IgD-negative memory B cell (primary cell): ENCODE results near the gene PDE4D. TPM values are rescaled to one million over a fixed set of nuclear protein-coding genes. Genes with fewer than 3 reads are reported as not detected.
A peak's percentile ranks its signal among the peaks of the same experiment; 100 is the strongest.

Source experiments
- H3K27ac Mint-ChIP-seq, 3 donors: one replicate each; pipeline ENCODE4 v1.8.0; 2020 to 2022; ENCODE audit warnings: mild to moderate bottlenecking in 3 of 3, mixed read lengths in 3 of 3, moderate library complexity in 1 of 3
- H3K27me3 Mint-ChIP-seq: one replicate; pipeline ENCODE4 v1.8.0; 2021; ENCODE audit warnings: mixed read lengths
- H3K36me3 Mint-ChIP-seq: one replicate; pipeline ENCODE4 v1.8.0; 2020; ENCODE audit warnings: mild to moderate bottlenecking, mixed read lengths
- H3K4me1 Mint-ChIP-seq, 3 donors: one replicate each; pipeline ENCODE4 v1.8.0; 2020 to 2022; ENCODE audit warnings: mixed read lengths in 3 of 3, mild to moderate bottlenecking in 1 of 3
- H3K4me3 Mint-ChIP-seq, 4 donors: one replicate each; pipeline ENCODE4 v1.8.0; 2020 to 2022; ENCODE audit warnings: mild to moderate bottlenecking in 4 of 4, mixed read lengths in 4 of 4, moderate library complexity in 3 of 4
- H3K9me3 Mint-ChIP-seq, 3 donors: one replicate each; pipeline ENCODE4 v1.8.0; 2020 to 2021; ENCODE audit warnings: mixed read lengths in 3 of 3, mild to moderate bottlenecking in 1 of 3
- polyA plus RNA-seq: library from polyadenylated mRNA; unstranded; fragments of 300-500 nt; fragmentation: Illumina TruSeq; gene quantifications from one replicate; pipeline ENCODE4 v1.2.3, GENCODE V29; 2021

The PDE4D gene
- polyA plus RNA-seq, 1 donor from 2014 or later: 18.8 TPM

DNA sequence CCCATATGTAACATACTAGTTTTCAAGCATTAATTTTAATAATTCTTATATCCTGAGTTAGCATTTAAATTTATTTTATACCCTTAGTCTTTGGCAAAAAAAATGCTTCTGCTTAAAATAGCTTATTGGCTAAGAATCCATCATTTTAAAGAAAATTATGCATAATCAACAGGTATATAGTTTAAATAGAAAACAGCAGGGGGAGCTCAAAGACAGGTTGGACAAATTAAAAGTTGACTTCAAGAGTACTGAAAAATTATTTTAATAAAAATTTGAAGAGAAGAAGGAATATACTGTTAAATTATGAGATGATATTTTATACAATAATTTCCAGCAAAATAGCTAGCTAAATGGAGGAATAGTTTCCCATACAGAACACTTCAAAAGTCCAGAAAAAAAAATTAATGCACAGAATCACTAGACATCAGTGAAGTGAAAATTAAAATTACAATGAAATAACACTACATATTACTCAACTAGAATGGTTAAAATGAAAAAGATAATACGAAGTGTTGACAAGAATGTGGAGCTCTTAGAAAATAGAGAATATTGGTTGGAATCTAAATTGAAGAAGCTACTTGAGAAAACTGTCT, 387.1 kb downstream of the PDE4D start:
- Mint-ChIP-seq H3K36me3 (peaks cover 4% of the 10 kb centered on the region), H3K9me3 (no peaks in the 10 kb centered on the region), H3K4me1 (peaks cover 1 to 10% (median 7%) of the 10 kb centered on the region in 3 donors), H3K27me3 (no peaks in the 10 kb centered on the region), H3K27ac (no peak overlapping the region), H3K4me3 (no peak overlapping the region)

DNA sequence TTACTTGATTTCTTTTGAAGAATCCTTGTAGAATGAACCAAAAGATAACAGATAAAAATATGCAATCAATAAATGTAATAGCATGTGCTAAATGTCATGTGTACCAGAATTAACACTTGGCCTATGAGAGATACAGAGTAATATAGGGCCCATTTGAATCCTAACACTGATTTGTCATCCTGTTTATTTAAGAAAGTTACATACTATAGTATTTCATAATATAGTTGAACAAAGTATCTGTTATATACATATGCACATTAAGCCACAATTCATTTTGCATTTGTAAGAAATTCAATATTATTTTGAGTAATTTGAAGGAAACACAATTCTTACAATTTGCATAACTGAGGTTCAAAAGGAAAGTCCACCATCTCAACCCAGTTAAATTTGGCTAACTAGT, 389.5 kb downstream of the PDE4D start:
- Mint-ChIP-seq H3K27me3 (peaks cover 2% of the 10 kb centered on the region), H3K27ac (no peak overlapping the region), H3K9me3 (no peaks in the 10 kb centered on the region), H3K36me3 (peaks cover 4% of the 10 kb centered on the region), H3K4me1 (peaks cover 9 to 17% (median 17%) of the 10 kb centered on the region in 3 donors), H3K4me3 (no peak overlapping the region)

DNA sequence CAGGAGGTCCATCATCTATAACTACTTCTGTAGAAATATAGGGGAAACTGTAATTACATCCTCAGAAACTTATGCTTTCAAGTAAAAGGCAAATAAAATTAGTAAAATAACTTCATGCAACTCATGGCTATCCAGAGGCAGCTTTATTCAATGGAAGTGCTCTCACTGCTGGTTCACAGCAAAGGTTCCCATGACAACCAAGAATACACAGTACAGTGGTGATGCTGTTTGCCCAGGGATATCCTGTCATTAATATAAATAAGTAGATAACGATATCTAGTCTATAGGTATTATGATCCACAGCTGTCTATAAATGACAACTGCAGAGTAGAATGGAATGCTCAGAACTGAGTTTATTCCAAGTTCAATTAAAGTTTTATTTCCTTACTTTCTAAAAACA, 390.3 kb downstream of the PDE4D start:
- H3K36me3 Mint-ChIP-seq: peaks cover 4% of the 10 kb centered on the region
- H3K27me3 Mint-ChIP-seq: peaks cover 2% of the 10 kb centered on the region
- no peak overlapping the region for H3K4me3 Mint-ChIP-seq
- H3K4me1 Mint-ChIP-seq: peaks cover 9 to 18% (median 14%) of the 10 kb centered on the region in 3 donors
- H3K9me3 Mint-ChIP-seq: no peaks in the 10 kb centered on the region
- no peak overlapping the region for H3K27ac Mint-ChIP-seq

DNA sequence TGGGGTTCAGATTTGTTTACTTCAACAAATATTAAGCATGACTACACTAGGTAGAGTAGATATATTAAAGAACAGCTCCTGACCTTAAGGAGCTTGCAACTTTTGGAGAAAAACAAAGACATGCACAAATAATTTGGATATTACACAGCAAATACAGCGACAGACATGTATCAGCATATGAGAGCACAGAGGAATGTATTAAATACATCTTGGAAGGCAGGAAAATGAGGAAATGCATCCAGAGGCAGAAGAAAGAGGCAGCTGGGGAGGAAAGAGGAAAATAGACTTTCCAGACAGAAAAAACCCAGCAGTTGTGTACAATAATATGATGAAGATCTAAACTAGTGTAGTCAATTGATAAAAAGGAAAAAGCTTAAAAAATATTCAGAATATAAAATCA, 392.2 kb downstream of the PDE4D start:
- Mint-ChIP-seq H3K36me3 (peaks cover 4% of the 10 kb centered on the region), H3K4me3 (no peak overlapping the region), H3K9me3 (no peaks in the 10 kb centered on the region), H3K27ac (no peak overlapping the region), H3K27me3 (peaks cover 2% of the 10 kb centered on the region), H3K4me1 (peaks cover 9 to 22% (median 16%) of the 10 kb centered on the region in 3 donors)

DNA sequence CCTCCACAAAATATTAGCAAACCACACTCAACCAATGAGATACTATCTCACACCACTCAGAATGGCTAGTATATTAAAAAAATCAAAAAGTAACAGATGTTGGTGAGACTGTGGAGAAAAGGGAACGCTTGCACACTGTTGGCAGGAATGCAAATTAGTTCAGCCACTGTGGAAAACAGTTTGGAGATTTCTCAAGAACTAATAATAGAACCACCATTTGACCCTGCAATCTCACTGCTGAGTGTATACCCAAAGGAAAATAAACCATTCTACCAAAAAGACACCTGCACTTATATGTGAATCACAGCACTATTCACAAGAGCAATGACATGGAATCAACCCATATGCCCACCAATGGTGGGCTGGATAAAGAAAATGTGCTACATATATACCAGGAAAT, 393.5 kb downstream of the PDE4D start:
- no peak overlapping the region for H3K4me3 Mint-ChIP-seq
- H3K36me3 Mint-ChIP-seq: peaks cover 4% of the 10 kb centered on the region
- peaks cover 2% of the 10 kb centered on the region for H3K27me3 Mint-ChIP-seq
- H3K27ac Mint-ChIP-seq: peak overlapping the region in 1 of 3 donors; percentile 36
- no peaks in the 10 kb centered on the region for H3K9me3 Mint-ChIP-seq
- H3K4me1 Mint-ChIP-seq: peaks cover 11 to 25% (median 19%) of the 10 kb centered on the region in 3 donors

DNA sequence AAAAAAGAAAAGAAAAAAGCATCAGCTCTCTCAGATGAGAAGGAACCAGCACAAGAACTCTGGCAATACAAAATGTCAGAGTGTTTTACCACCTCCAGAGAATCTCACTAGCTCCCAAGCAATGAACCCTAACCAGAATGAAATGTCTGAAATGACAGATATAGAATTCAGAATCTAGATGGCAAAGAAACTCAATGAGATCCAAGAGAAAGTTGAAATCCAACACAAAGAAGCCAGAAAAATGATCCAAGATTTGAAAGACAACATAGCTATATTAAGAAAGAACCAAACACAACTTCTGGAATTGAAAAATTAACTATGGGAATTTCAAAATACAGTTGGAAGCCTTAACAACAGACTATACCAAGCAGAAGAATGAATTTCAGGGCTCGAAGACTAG, 396.3 kb downstream of the PDE4D start:
- Mint-ChIP-seq H3K4me3 (no peak overlapping the region), H3K27me3 (peaks cover 2% of the 10 kb centered on the region), H3K9me3 (no peaks in the 10 kb centered on the region), H3K36me3 (peaks cover 2% of the 10 kb centered on the region), H3K4me1 (peaks cover 13 to 29% (median 17%) of the 10 kb centered on the region in 3 donors), H3K27ac (no peak overlapping the region)

DNA sequence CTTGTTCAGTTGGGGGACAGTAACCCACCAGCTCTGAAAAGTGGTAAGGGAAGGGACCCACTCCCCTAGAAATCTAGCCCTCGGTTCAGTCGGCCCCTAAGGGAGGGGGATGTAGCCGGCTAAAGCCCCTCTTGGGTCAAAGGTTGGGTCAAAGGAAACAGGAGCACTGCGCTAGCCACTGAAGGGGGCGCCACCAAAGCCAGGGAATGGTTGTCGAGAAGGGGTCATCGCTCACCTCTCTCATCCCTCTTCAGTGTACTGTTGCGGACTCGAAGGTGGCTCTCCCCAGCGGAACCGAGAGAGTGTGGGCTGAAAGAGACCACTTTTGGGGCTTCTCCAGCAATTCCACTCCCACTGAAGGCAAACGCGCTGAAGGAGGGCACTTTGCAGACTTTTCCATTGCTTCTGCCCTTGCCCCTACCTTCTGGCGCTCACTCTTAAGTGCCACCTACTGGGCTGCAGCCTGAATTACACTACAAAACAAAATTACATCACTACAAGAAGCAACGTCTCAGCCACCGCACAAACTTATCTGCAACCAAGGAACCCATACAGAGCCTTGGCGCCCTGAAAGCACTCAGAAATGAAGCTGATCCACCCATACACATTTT, 396.9 kb downstream of the PDE4D start:
- Mint-ChIP-seq H3K27ac (no peak overlapping the region), H3K4me3 (no peak overlapping the region), H3K36me3 (peaks cover 2% of the 10 kb centered on the region), H3K4me1 (peaks cover 13 to 33% (median 15%) of the 10 kb centered on the region in 3 donors), H3K9me3 (no peaks in the 10 kb centered on the region), H3K27me3 (peaks cover 2% of the 10 kb centered on the region)

DNA sequence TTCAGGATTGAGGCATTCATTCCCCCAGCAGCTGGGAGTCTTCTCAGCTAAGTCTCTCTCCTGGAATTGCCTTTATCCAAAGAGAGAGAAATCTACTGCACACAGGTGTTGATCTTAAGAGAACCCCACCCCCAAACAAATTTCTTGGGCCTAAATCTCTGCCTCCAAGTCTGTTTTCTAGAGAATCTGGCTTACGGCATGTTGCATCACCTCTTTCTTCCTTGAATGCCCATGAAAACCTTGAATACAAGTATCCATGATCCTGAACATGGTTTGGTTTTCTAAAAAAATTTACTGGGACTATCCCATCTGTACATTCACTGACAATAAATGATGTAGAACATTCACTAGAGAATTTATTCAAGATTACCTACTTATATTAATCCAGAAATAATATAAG, 401.6 kb downstream of the PDE4D start:
- H3K27ac Mint-ChIP-seq: no peak overlapping the region
- H3K4me1 Mint-ChIP-seq: peaks cover 8 to 24% (median 11%) of the 10 kb centered on the region in 3 donors
- no peaks in the 10 kb centered on the region for H3K9me3 Mint-ChIP-seq
- no peak overlapping the region for H3K4me3 Mint-ChIP-seq
- H3K27me3 Mint-ChIP-seq: no peaks in the 10 kb centered on the region
- H3K36me3 Mint-ChIP-seq: no peaks in the 10 kb centered on the region

DNA sequence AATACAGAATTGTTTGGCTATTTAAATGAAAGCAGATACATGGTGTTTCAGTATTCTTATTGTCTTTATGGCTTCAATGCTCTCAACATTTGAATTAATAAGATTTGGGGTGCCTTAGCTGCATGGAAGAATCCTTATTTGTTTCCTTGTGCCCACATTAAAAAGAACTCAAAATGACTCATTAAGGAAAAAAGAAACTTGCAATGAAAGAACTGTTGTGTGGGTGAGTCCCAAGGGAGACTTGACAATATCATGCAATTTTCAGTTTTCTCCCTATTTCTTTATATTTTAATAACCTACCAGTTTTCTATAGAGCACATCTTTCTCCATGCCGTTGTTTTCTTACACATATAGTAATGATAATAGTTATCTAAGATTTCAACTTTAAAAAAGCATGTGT, 404.0 kb downstream of the PDE4D start:
- Mint-ChIP-seq H3K9me3 (no peaks in the 10 kb centered on the region), H3K4me1 (peaks cover 10 to 36% (median 21%) of the 10 kb centered on the region in 3 donors), H3K4me3 (no peak overlapping the region), H3K27ac (no peak overlapping the region), H3K27me3 (no peaks in the 10 kb centered on the region), H3K36me3 (no peaks in the 10 kb centered on the region)

DNA sequence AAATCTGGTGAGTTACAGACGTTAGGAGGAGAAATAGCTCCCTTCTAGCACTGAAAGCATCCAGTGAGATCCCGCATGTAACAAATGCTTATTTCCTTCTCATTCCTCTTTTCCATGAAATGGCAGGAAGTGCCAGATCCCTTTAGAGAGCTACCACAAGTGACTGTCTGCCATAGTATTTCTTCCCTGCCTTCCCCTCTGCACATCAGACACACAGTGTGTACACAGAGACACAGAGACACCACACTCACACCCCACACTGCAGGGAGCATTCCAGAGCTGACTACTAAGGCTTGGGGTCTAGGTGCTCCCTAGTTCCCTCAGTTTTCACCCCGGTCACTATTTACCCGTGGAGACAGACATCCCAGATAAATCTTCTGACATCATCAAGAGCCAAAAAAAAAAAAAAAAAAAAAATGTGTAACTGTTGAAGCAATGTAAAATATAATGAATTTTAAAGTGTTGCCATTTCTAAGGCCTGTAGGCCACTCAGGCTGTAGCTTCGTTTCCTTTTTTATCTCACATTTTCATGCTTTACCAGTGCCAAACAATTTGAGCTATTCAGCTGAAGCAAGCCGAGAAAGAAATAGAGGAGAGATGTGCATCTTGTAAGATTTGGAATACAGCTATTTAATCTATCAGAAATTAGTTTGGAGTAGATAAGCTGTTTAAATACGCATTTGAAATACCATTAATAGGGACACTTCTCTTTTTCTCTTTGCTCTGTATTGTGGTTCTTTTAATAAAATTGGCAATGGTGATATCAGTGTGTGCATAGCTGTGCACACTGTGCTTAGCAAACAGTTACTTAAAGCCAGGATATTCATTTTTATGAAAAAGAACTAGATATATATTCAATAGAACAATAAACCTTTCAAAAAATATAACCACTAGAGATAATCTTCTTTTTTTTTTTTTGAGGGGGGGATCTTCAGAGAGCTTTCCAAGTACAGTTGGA, 405.5 kb downstream of the PDE4D start:
- peaks cover 2% of the 10 kb centered on the region for H3K36me3 Mint-ChIP-seq
- no peak overlapping the region for H3K27ac Mint-ChIP-seq
- peak overlapping the region in 1 of 4 donors; percentile 58 for H3K4me3 Mint-ChIP-seq
- no peaks in the 10 kb centered on the region for H3K27me3 Mint-ChIP-seq
- H3K9me3 Mint-ChIP-seq: no peaks in the 10 kb centered on the region
- H3K4me1 Mint-ChIP-seq: peaks cover 10 to 34% (median 23%) of the 10 kb centered on the region in 3 donors

DNA sequence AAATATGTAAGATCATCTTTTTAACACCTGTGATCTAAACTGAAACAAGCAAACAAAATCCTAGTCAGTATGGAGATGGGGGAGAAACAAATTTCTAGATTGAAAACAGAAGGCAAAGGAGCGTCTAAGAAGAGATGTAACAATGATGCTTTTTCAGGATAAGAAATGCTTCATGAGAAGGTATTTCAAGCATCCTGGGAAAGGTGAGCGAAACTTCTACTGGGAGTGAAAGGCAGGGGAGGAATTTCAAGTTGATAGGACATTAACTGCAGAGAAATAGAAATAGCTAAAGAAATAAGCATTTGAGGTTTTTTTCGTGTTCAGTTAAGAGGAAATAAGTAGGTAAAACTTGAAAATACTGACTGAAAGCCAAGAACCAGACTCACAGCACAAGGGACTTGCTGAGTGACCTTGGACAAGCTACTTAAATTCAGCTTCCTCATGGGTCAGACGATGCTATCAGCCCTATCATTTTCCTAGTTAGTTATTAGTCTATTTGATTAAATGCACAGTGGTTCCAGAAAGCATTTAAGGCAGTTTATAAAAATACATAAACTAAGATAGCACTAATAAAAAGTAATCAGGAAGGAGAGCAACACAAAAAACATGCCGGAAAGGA, 406.3 kb downstream of the PDE4D start:
- no peaks in the 10 kb centered on the region for H3K27me3 Mint-ChIP-seq
- no peak overlapping the region for H3K27ac Mint-ChIP-seq
- no peak overlapping the region for H3K4me3 Mint-ChIP-seq
- no peaks in the 10 kb centered on the region for H3K9me3 Mint-ChIP-seq
- H3K36me3 Mint-ChIP-seq: peaks cover 3% of the 10 kb centered on the region
- H3K4me1 Mint-ChIP-seq: peaks cover 10 to 31% (median 23%) of the 10 kb centered on the region in 3 donors

DNA sequence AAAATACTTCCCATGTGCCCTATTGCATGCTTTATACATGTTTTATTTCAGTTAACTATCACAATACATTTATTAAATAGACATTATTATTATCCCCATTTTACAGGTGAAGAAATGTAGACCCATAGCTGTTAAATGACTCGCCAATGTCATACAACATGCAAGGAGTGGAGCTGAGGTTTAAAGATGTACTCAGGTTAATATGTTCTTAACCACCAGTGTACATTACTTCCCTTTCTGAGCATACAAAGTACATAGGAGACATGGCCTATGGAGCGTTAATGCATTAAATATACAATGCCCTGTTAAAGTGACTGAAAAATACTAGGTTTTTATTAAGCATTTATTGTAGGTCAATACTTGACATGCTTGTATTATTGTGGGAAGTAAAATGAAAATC, 407.0 kb downstream of the PDE4D start:
- no peaks in the 10 kb centered on the region for H3K9me3 Mint-ChIP-seq
- H3K27ac Mint-ChIP-seq: no peak overlapping the region
- peaks cover 6% of the 10 kb centered on the region for H3K36me3 Mint-ChIP-seq
- H3K4me1 Mint-ChIP-seq: peaks cover 10 to 26% (median 23%) of the 10 kb centered on the region in 3 donors
- no peaks in the 10 kb centered on the region for H3K27me3 Mint-ChIP-seq
- H3K4me3 Mint-ChIP-seq: no peak overlapping the region

DNA sequence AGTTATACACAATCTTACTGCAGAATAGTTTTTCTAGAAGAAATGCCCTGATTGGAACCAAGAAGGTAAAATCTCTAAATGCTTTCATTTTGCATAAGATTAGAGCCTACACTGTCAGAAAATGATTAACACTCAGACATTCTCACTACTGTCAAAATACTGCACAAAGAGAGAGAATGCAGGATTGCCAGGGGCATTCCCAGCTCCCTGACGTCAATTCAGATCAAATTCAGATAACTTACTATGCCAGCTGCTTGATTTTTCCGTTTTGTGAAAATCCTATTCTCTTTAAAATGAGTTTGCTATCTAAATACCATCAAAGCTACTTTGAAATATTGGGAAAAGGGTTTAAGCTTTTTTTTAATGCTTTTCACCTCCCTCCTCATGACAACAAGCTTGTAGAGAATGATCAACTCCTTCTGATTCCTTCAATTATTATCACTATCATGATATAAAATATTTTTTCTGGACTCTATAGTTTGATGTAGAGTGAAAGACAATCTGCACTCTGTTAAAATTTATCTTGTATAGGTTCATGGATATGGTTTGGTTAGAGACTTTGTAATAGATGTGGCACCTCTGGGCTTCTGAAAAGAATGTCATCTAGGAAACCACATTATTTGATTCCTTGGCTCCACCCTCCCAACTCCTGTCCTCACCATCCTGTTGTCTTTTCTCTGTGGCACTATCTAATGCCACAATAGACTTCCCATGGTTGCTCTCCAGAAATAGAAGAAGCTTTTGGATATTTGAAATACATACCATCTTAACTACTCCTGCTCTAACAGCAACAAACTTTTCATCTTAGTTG, 407.7 kb downstream of the PDE4D start:
- H3K9me3 Mint-ChIP-seq: no peaks in the 10 kb centered on the region
- H3K4me1 Mint-ChIP-seq: peaks cover 10 to 26% (median 21%) of the 10 kb centered on the region in 3 donors
- no peak overlapping the region for H3K4me3 Mint-ChIP-seq
- no peak overlapping the region for H3K27ac Mint-ChIP-seq
- peaks cover 7% of the 10 kb centered on the region for H3K36me3 Mint-ChIP-seq
- H3K27me3 Mint-ChIP-seq: no peaks in the 10 kb centered on the region

DNA sequence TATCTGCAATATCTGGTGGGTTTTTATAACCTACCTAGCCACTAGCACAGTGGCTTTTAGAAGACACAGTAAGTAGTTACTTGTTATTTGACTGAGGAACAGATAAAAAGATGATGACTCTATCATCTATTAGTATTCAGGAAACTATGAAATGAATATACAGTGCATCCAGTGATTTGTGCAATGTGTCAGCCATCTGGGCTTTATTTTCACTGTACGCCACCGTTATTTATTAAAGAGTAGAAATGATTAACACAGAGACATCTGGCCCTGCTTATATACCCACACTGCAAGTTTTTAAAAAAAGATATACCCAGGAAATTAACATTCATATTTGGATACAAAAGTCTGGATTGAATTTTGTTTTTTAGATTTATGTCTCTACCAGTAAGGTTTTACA, 408.4 kb downstream of the PDE4D start:
- Mint-ChIP-seq H3K27ac (no peak overlapping the region), H3K9me3 (no peaks in the 10 kb centered on the region), H3K36me3 (peaks cover 8% of the 10 kb centered on the region), H3K27me3 (no peaks in the 10 kb centered on the region), H3K4me3 (no peak overlapping the region), H3K4me1 (peaks cover 10 to 26% (median 23%) of the 10 kb centered on the region in 3 donors)
